Adipocyte (in vitro differentiated cells): ENCODE data around the gene TEAD4.
"Not testable (repeated sequence)": the region's sequence is repeated elsewhere in the genome, so short reads cannot be mapped to it uniquely, and the experiment has no call there.

Source experiments
- DNase-seq: peaks from one replicate; pipeline ENCODE4 v3.0.0-alpha.2; 2015; ENCODE audit warnings: low read depth
- H3K27me3 ChIP-seq: replicated peaks from 2 replicates; pipeline ENCODE4 v1.7.0; 2013; ENCODE audit warnings: mild to moderate bottlenecking, low read length, moderate library complexity; ENCODE audit not compliant: control insufficient read depth, insufficient read depth
- H3K36me3 ChIP-seq: 2 replicates; pipeline ENCODE4 v1.7.0; 2013; ENCODE audit warnings: low read length, mild to moderate bottlenecking, moderate library complexity; ENCODE audit not compliant: control insufficient read depth, insufficient read depth, severe bottlenecking
- H3K4me1 ChIP-seq: 2 replicates; pipeline ENCODE4 v1.7.0; 2013; ENCODE audit warnings: mild to moderate bottlenecking, low read length, moderate library complexity; ENCODE audit not compliant: control insufficient read depth, insufficient read depth
- H3K4me3 ChIP-seq: 2 replicates; pipeline ENCODE4 v1.7.0; 2013; ENCODE audit warnings: mild to moderate bottlenecking, low read length, moderate library complexity
- H3K9ac ChIP-seq: 2 replicates; pipeline ENCODE4 v1.7.0; 2013; ENCODE audit warnings: mild to moderate bottlenecking, low read length, moderate library complexity
- H3K9me3 ChIP-seq: 2 replicates; pipeline ENCODE4 v1.7.0; 2013; ENCODE audit warnings: mild to moderate bottlenecking, low read length, moderate library complexity; ENCODE audit not compliant: control insufficient read depth

Gene TEAD4

DNA sequence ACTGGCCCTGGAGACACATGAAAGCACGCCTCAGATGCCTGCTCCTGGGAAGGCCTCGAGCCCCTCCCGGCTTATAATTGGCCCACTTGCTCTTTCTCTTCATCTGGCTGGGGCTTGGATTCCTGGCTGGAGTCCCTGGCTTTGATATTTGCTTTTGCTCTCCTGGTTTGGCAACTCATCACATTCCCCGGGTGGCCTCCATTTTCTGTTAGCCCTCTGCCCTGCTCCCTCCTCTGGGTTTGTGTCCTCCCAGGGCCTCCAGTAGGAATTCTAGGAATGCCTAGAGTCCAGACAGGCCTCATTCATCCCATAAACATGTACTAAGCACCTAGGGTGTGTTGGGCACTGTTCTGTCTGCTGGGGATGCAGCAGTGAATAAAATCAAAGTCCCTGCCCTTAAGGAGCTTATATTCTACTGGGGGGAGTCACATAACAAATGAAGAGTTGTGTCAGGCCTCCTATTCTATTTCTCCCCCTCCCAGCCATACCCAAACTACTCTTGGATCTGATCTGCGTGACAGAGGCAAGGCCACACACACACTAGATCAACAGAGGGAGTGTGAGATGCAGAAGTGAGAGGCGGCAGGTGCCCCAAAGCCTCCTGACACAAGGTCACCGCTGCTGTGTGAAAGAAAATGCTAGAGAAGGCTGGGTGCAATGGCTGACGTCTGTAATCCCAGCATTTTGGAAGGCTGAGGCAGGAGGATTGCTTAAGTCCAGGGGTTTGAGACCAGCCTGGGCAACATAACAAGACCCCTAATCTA, 96.7 kb downstream of the TEAD4 start:
- DNase-seq: no peak
- Histone ChIP-seq H3K9ac (peak overlapping the region; percentile 13), H3K36me3 (no peaks in the 10 kb centered on the region), H3K4me1 (peaks cover 13% of the 10 kb centered on the region), H3K9me3 (no peaks in the 10 kb centered on the region), H3K4me3 (no peak overlapping the region), H3K27me3 (no peaks in the 10 kb centered on the region)

DNA sequence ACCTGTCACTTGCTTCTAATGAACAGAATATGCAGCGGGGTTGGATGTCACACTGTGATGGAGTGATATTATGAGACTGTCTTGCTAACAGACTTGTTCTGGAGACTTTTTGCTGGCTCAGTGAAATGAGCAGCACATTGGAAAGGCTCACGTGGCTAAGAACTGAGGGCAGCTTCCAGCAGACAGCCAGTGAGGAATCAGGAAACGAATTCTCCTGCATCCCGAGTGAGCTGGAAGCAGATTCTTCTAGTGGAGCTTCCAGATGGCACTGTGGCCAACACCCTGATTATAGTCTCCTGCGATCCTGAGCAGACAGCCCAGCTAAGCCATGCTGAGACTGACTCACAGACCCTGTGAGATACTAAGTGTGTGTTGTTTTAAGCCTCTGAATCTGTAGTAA, 101.9 kb downstream of the TEAD4 start:
- no peak overlapping the region for H3K9ac ChIP-seq
- H3K27me3 ChIP-seq: no peaks in the 10 kb centered on the region
- DNase-seq: peak; percentile 53
- H3K36me3 ChIP-seq: no peaks in the 10 kb centered on the region
- no peak overlapping the region for H3K4me3 ChIP-seq
- peaks cover 10% of the 10 kb centered on the region for H3K4me1 ChIP-seq
- peaks cover 6% of the 10 kb centered on the region for H3K9me3 ChIP-seq

DNA sequence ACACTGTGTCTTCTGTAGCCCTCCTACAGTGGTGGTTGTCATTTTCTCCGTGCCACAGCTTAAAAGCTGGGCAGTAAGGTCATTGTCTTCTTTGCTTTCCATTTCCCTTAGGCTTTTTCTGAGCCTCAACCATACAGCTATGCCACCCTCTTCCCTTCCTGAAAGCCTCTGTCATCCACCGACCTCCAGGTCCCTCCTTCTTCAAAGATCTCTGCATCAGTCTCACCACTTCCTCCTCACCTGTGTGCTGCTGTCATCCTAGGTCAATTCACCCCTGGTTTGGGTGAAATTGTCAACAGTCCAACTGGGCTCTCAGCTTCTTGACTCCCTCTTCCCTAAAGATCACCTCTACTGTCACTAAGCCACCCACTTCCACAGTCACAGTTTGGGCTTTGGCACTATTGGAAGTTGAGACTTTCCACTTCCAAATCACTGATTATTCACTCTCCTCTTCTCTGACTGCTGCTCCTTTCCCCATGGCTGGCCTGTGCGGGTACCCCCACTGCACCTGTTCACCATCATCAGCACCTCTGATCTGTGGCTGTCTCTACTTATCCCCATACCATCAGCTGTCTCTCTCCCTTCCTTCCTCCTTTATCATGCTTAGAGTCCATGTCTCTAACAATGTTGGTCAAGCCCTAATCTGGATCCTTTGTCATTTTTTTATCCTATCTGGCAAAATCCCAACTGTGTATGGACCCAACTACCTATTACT, 102.5 kb downstream of the TEAD4 start:
- H3K9me3 ChIP-seq: peaks cover 6% of the 10 kb centered on the region
- H3K4me3 ChIP-seq: no peak overlapping the region

DNA sequence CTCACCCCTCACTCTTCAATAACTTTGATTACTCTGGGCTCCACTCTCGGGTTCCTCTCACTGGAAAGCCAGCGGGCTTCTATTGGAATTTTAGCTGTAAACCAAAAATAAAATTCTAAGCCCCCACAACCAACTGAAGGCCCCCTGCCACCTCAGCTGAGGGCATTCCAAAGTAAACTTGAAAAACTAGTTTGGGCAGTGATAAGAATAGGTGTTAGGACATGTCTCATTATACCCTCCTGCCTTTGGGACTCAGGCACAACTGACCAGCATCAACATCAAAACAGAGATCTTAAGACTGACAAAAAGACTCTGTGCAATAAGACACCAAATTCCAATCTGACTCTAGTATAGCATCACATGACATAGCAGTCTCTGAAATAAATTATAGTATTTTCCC, 106.1 kb downstream of the TEAD4 start:
- Histone ChIP-seq H3K9me3 (peaks cover 6% of the 10 kb centered on the region), H3K4me3 (no peak overlapping the region), H3K27me3 (peaks cover 7% of the 10 kb centered on the region), H3K9ac (no peak overlapping the region), H3K4me1 (peaks cover 10% of the 10 kb centered on the region), H3K36me3 (no peaks in the 10 kb centered on the region)
- DNase-seq: no peak

More for the DNA sequence above, 102.5 kb downstream of the TEAD4 start:
- no peak for DNase-seq
- Histone ChIP-seq H3K27me3 (no peaks in the 10 kb centered on the region), H3K4me1 (peaks cover 10% of the 10 kb centered on the region), H3K36me3 (no peaks in the 10 kb centered on the region), H3K9ac (no peak overlapping the region)

DNA sequence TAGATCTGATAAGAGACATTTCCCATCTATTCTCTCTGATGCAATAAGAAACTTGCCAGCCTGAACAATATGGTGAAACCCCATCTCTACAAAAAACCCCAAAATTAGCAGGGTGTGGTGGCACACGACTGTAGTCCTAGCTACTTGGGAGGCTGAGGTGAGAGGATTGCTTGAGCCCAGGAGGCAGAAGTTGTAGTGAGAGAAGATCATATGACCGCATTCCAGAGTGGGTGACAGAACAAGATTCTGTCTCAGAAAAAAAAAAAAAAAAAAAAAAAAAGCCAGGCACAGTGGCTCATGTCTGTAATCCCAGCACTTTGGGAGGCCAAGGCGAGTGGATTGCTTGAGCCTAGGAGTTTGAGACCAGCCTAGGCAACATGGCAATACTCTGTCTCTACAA, 106.6 kb downstream of the TEAD4 start:
- H3K36me3 ChIP-seq, H3K4me3 ChIP-seq, H3K4me1 ChIP-seq, DNase-seq, H3K9me3 ChIP-seq, H3K9ac ChIP-seq: not testable (repeated sequence)
- H3K27me3 ChIP-seq: peaks cover 11% of the 10 kb centered on the region

DNA sequence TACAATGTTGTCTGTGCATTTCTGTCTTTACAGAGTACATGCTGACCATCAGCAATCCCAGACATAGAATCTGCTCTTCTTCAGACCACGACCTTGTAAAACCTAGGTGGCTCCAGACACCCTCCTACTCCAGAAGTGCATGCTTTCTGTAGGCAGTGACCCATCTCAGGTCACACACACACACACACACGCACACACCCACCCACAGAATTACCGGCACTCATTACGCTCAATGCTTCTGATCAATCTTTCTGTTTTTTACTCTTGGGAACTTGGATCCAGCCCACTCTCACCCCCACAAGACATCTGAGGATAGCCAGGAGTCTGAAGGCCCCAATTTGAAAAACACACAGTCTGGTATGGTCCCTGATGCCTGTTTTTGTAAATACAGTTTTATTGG, 110.5 kb downstream of the TEAD4 start:
- Histone ChIP-seq H3K9ac (no peak overlapping the region), H3K27me3 (peaks cover 11% of the 10 kb centered on the region), H3K4me1 (peaks cover 9% of the 10 kb centered on the region), H3K4me3 (no peak overlapping the region), H3K9me3 (no peaks in the 10 kb centered on the region), H3K36me3 (no peaks in the 10 kb centered on the region)
- no peak for DNase-seq

DNA sequence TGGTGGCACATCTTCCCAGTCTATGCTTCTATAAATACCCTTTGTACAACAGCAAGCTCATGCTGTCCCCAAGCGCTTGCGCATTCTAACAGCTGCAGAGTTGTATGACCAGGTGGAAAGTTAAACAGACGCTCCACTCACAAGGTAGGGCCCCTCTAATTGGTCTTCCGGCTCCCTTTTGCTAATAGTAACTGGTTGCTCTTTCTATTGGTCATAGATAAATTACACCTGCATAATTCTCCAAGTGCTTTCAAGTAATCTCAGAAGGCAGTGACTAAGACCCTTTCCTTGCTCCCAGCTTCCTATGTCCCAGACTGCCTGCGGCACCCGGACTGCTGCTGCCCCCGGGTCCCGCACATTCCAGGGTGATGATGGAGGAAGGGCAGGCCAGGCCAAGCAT, 111.9 kb downstream of the TEAD4 start:
- no peak for DNase-seq
- no peaks in the 10 kb centered on the region for H3K9me3 ChIP-seq
- H3K36me3 ChIP-seq: no peaks in the 10 kb centered on the region
- H3K4me3 ChIP-seq: no peak overlapping the region
- H3K9ac ChIP-seq: no peak overlapping the region
- H3K4me1 ChIP-seq: peaks cover 10% of the 10 kb centered on the region
- peaks cover 11% of the 10 kb centered on the region for H3K27me3 ChIP-seq

DNA sequence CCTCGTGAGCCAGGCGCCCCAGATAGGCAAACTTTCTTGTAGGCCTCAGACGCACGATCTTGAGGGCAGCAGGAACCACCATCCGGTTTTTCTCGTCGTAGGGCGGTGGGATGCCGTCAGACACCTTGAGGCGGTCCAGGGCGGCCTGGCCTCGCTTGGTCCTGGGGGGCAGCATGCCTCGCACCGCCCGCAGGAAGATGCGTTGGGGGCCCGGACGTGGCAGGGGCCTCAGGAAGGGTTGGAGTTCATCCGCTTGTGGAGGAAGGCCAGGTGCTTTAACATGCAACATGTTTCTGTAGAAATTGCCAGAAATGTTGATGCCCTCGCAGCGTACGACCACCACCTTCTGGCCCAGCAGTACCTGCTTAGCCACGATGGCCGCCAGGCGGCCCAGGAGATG, 112.5 kb downstream of the TEAD4 start:
- H3K4me1 ChIP-seq: peaks cover 15% of the 10 kb centered on the region
- H3K9ac ChIP-seq: no peak overlapping the region
- no peaks in the 10 kb centered on the region for H3K9me3 ChIP-seq
- no peaks in the 10 kb centered on the region for H3K36me3 ChIP-seq
- no peak for DNase-seq
- H3K4me3 ChIP-seq: no peak overlapping the region
- H3K27me3 ChIP-seq: peaks cover 11% of the 10 kb centered on the region

DNA sequence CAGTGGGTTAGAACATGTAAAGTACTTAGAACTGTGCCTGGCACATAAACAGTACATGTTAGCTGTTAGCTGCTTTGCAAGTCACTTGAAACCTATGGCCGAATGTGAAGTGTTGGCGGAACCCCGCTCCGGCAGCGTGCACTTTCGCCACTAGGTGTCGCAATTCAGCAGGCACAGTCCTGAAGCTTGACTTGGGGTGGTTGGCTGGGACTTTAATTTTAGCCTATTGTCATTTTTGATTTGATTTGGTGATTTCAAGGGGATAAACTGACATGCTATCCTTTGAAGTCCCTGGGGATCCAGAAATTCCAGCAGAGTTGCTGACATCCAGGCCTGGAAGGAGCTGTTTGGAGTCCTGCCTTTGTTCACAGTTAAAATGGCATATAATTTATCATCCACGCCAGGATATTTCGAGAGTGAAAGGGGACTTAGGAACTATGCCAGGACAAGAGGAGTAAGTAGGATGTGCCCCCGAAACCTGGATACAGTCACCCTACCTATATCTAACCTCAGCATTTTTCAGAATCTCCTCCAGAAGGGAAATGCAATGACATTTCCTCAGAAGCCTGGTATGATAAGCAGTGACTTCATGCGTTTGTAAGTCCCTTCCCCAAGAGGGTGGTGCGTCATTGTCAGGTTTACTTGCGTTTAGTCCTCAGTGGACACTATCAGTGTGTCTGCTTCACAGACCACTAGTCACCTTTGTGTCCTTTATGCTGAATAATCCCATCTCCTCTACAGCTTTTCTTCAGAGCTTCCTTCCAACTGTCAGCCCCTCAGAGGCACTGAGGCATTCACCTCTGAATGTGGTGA, 114.4 kb downstream of the TEAD4 start:
- Histone ChIP-seq H3K27me3 (peaks cover 4% of the 10 kb centered on the region), H3K36me3 (no peaks in the 10 kb centered on the region), H3K9me3 (no peaks in the 10 kb centered on the region), H3K4me1 (peaks cover 22% of the 10 kb centered on the region), H3K4me3 (no peak overlapping the region), H3K9ac (peak overlapping the region; percentile 33)
- DNase-seq: peak; percentile 93

DNA sequence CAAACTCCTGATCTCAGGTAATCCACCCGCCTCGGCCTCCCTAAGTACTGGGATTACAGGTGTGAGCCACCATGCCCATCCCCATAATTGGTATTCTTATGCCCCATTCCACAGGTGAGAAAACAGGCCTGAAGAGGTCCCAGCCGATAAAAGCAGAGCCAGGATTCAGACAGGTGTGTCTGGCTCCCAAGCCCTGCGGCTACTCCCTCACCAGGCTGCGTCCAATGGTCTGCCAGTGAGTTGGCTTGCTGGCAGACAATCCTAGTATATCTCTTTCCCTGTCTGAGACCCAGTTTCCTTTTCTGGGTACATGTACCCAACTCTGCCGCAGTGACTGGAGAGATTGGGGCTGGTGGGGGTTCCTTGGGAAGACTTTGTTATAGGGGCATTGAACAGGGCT, 116.1 kb downstream of the TEAD4 start:
- Histone ChIP-seq H3K27me3 (peaks cover 3% of the 10 kb centered on the region), H3K4me3 (no peak overlapping the region), H3K4me1 (peaks cover 22% of the 10 kb centered on the region), H3K36me3 (no peaks in the 10 kb centered on the region), H3K9ac (no peak overlapping the region), H3K9me3 (no peaks in the 10 kb centered on the region)
- DNase-seq: no peak
